ENCODE results near the gene CDK5RAP2. TPM values are rescaled to one million over a fixed set of nuclear protein-coding genes. Genes with fewer than 3 reads are reported as not detected.

Gene CDK5RAP2
- total RNA-seq, 2 donors from 2014 or later, result 65.9 to 68.4 TPM

DNA sequence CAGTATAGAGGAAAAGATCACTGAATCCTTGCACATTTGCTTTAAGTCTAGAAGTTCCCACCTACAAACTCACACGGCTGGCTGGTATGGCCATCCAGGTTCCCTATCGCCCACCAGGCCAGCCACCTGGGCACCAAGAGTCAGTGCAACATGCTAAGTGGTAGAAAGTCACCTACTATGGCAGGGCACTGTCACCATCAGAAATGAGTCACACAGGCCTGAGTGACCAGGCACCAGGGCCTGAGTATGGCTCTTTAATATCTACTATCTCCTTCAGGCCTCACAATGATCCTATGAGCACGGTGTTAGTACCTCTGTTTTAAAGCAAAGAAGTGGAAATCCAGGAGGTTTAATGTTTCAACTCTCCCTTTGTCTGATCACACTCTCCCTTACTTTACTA, 156.2 kb downstream of the CDK5RAP2 start:
- Mint-ChIP-seq H3K27me3 (no peaks in the 10 kb centered on the region), H3K36me3 (ENCODE audit: low read depth) (peaks cover 91% of the 10 kb centered on the region), H3K27ac (no peak overlapping the region), H3K4me1 (peaks cover 4% of the 10 kb centered on the region), H3K4me3 (no peak overlapping the region), H3K9me3 (no peaks in the 10 kb centered on the region)
- ATAC-seq (replicated peaks), result peak; percentile 35

DNA sequence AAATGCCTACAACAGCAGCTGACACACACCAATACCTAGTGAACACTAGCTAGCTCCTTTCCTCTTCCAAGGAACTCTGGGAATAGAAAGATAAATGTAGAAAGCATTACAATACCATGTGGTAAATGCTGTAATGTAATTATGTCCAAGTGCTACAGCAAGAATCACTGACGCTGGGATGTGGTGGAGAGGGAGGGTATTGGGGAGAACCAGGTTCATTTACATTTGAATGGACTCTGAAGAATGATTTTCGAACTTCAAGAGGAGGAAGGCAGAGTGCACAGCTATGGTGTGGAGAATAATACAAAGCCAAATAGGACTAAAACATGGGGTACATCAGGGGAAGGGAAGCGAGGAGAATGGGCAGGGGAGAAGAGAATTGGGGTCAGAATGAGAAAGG, 158.0 kb downstream of the CDK5RAP2 start:
- Mint-ChIP-seq H3K27ac (no peak overlapping the region), H3K4me3 (no peak overlapping the region), H3K4me1 (peaks cover 16% of the 10 kb centered on the region), H3K9me3 (no peaks in the 10 kb centered on the region), H3K36me3 (ENCODE audit: low read depth) (peaks cover 97% of the 10 kb centered on the region), H3K27me3 (no peaks in the 10 kb centered on the region)
- no peak for ATAC-seq (replicated peaks)

DNA sequence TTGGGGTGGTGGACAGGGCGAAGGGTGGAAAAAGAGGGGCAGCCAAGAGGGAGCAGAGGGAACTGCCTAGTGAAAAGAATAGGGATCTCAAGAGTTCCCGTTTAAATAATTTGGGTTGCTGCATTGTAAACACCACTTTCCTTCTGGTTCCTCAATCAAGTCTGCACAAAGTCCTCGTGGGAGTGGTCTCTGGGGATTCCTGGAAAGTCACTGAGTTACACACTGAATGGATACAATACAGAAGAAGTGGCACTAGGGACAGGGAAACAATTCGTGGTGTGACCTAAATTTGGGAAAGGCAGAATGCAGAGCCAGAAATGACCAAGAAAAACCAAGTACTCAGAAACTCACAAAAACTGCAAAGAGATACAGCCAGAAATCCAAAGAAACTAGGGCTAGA, 161.7 kb downstream of the CDK5RAP2 start:
- peaks cover 91% of the 10 kb centered on the region for H3K36me3 Mint-ChIP-seq (ENCODE audit: low read depth)
- no peak overlapping the region for H3K4me3 Mint-ChIP-seq
- peaks cover 12% of the 10 kb centered on the region for H3K4me1 Mint-ChIP-seq
- no peaks in the 10 kb centered on the region for H3K27me3 Mint-ChIP-seq
- no peak for ATAC-seq (replicated peaks)
- H3K27ac Mint-ChIP-seq, result peak overlapping the region; percentile 58
- H3K9me3 Mint-ChIP-seq, result no peaks in the 10 kb centered on the region

DNA sequence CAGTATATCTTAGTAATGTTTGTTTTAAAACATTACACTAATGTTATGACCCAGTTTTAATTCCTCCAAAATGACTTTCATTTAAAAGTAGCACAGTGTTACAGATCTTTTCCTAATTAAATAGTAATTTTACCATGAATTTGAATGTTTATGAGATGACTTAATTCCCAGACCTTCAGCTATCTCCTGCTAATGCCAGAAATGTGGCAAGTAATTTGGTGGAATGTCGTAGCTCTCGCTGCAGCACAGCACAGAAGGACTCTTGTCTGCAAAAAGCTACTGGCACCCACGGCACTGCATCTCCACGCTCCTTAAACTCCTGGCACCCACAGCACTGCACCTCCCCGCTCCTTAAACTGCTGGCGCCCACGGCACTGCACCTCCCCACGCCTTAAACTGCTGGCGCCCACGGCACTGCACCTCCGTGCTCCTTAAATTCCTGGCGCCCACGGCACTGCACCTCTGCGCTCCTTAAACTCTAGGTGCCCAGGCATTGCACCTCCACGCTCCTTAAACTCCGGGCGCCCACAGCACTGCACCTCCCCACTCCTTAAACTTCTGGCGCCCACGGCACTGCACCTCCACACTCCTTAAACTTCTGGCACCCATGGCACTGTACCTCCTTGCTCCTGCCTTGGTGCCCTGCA, 163.1 kb downstream of the CDK5RAP2 start:
- Mint-ChIP-seq H3K4me1 (peaks cover 12% of the 10 kb centered on the region), H3K9me3 (no peaks in the 10 kb centered on the region), H3K4me3 (no peak overlapping the region), H3K36me3 (ENCODE audit: low read depth) (peaks cover 87% of the 10 kb centered on the region), H3K27ac (peak overlapping the region; percentile 58), H3K27me3 (no peaks in the 10 kb centered on the region)
- ATAC-seq (replicated peaks), result no peak

DNA sequence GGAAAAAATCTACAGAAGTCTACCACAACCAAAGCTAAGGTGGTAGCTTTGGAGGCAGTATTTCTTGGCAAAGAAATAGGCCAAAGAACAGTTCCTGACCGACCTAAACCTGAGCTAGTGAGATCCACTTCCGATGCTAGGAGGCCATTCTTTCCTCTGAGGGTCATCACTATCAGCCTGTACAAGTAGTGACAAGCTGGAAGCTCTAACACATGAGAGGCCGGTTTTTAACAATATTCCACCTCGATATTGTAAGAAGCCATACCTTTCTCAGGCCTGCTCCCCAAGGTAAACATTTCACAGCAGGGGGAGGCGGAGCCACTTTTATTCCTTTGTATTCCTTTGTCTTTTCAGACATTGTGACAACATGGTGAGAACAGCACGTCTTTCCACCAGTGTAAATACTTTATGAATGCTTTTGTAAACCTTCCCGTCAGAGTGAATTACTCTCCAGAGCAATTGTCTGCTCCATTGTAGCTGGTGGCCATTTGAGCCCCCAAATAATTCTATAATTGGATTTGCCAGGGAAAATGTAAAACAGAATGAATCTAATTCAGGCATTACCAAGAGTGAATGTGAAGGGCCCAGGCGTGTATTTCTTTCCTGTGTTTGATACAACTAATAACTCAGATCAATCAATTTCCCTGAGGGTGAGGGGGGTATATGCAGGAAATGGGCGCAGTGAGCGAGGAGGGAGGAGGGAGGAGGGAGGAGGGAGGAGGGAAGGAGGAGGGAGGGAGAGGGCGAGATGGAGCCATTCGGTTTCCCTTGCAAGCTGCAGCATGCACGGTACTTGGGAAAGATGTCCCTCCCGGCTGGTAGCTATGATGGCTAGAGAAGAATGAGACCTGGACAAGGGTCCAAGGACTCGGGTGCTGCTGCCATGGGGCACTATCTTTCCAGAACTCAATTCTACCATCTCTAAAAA, 166.6 kb downstream of the CDK5RAP2 start:
- Mint-ChIP-seq H3K27ac (no peak overlapping the region), H3K4me1 (peaks cover 15% of the 10 kb centered on the region), H3K9me3 (no peaks in the 10 kb centered on the region), H3K4me3 (no peak overlapping the region), H3K27me3 (no peaks in the 10 kb centered on the region), H3K36me3 (ENCODE audit: low read depth) (peaks cover 88% of the 10 kb centered on the region)
- ATAC-seq (replicated peaks), result no peak

DNA sequence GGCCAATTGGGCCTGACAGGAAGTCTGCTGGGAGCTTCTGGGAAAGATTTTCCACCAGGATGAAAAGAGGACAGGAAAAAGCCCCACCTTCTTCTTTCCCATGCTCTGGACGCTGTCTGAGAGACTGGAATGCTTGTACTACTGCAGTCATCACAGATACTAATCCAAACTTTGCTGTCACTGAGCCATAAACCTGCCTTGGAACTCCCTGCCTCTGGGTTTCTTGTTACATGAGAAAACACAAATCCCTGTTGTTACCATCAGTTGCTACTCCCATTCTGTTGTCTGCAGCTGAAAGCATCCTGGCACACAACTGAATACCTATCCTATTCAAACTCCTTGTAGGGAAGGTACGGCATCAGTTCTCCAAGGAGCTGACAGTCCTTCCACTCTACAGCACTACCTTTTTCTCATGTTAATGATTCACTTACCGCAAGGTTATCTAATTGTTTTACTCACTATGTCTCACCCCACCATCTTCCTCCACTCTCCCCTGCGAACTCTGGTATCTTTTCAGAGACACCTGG, 167.5 kb downstream of the CDK5RAP2 start:
- no peak overlapping the region for H3K4me3 Mint-ChIP-seq
- H3K27ac Mint-ChIP-seq, result no peak overlapping the region
- peaks cover 8% of the 10 kb centered on the region for H3K4me1 Mint-ChIP-seq
- H3K27me3 Mint-ChIP-seq, result no peaks in the 10 kb centered on the region
- H3K9me3 Mint-ChIP-seq, result no peaks in the 10 kb centered on the region
- ATAC-seq (replicated peaks), result no peak
- peaks cover 88% of the 10 kb centered on the region for H3K36me3 Mint-ChIP-seq (ENCODE audit: low read depth)

DNA sequence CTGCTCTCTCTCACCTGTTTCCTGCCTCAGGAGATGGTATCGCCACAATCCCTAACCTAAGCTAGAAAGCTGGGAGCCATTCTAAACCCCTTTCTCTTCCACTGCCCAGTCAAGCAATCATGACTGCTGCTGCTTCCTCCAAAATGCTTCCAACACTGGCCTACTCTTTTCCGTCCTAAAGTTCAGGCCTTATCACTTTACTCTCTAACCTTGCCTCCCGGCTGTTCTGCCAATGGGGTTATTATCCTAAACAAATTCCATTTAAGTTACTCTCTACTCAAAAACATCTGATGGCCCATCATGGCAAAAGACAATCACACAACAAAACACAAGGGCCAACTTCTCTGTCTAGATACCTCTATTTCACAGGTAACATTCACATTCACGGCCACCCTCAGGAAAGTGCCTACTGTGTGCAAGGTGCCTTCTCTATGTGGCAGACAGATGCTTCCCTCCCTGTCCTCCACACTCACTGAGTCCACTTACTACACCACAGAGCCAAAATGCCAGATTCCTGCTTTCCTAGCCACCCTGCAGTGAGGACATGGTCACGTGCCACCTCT, 168.0 kb downstream of the CDK5RAP2 start:
- H3K36me3 Mint-ChIP-seq (ENCODE audit: low read depth), result peaks cover 88% of the 10 kb centered on the region
- ATAC-seq (replicated peaks), result no peak
- H3K4me3 Mint-ChIP-seq, result no peak overlapping the region
- H3K27ac Mint-ChIP-seq, result peak overlapping the region; percentile 3
- no peaks in the 10 kb centered on the region for H3K27me3 Mint-ChIP-seq
- peaks cover 3% of the 10 kb centered on the region for H3K4me1 Mint-ChIP-seq
- H3K9me3 Mint-ChIP-seq, result no peaks in the 10 kb centered on the region

DNA sequence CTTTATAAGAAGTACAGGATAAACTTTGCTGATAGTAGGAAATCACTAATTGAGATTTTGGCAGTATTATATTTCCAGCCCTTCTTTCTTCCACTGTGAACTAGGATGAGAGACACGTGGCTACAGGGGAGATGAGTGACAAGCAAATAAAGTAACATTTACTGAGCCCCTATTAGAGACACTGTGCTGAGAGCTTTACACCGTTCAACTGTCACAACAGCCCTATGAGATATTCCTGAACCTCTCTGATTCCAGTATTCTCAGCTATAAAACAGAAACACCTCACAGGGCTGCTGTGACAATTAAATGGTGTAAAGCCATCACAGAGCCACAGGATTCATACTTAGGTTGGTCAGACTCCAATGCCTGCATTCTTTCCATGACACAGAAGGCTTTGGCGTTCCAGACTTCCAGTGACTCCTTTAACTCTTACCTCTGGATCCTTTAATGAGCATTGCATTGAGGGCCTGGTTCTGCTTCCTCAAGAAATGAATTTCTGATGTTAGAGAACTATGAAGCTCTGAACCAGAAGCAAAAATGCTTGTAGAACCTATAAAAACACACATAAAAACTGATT, 169.0 kb downstream of the CDK5RAP2 start:
- H3K27me3 Mint-ChIP-seq, result no peaks in the 10 kb centered on the region
- no peak for ATAC-seq (replicated peaks)
- no peaks in the 10 kb centered on the region for H3K9me3 Mint-ChIP-seq
- H3K4me3 Mint-ChIP-seq, result no peak overlapping the region
- H3K36me3 Mint-ChIP-seq (ENCODE audit: low read depth), result peaks cover 87% of the 10 kb centered on the region
- peak overlapping the region; percentile 3 for H3K27ac Mint-ChIP-seq
- peaks cover 3% of the 10 kb centered on the region for H3K4me1 Mint-ChIP-seq

DNA sequence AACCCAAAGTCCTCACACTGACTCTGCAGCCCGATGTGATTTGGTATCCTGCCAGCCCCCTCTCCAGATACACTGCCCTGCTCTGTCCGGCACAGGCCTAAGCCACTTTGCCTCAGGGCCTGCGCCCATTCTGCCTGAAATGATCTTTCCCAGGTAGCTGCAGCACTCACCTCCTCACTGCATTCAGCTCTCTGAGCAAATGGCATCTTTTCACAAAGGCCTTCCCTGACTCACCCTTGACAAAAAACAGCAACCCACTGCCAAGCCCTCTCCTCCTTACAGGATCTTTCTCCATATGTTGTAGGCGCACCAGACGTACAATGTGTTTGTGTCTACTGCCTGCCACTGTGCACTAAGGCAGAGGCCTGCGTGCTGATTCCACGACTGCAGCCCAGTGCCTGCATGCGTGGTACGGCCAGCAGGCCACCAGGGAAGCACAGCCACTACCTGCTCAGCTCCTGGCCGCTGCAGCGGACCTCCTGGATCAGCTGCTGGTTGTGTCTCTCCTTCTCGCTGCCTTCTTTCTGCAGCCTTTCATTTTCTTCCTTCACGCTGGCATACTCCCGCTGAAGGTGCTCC, 171.2 kb downstream of the CDK5RAP2 start:
- H3K27ac Mint-ChIP-seq, result no peak overlapping the region
- H3K27me3 Mint-ChIP-seq, result no peaks in the 10 kb centered on the region
- no peak for ATAC-seq (replicated peaks)
- H3K4me3 Mint-ChIP-seq, result no peak overlapping the region
- H3K36me3 Mint-ChIP-seq (ENCODE audit: low read depth), result peaks cover 90% of the 10 kb centered on the region
- no peaks in the 10 kb centered on the region for H3K9me3 Mint-ChIP-seq
- H3K4me1 Mint-ChIP-seq, result peaks cover 3% of the 10 kb centered on the region

DNA sequence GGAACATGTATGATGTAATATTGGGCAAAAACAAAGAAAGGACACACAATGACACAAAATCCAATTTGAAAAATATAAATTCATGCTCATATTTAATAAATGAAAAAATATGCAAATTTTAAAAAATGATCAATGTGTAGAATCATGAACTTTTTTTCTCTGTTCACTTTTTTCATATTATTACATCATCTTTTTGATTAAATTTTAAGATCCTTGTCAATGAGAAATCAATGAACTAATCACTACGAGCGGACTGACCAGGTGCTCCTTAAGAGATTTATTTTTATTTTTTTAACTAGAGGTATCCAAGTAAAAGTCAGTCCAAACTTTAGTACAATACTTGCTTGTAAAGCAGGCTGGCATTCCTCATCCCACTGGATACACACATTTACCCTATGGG, 174.1 kb downstream of the CDK5RAP2 start:
- Mint-ChIP-seq H3K27ac (no peak overlapping the region), H3K9me3 (no peaks in the 10 kb centered on the region), H3K36me3 (ENCODE audit: low read depth) (peaks cover 94% of the 10 kb centered on the region), H3K4me3 (no peak overlapping the region), H3K27me3 (no peaks in the 10 kb centered on the region), H3K4me1 (peaks cover 14% of the 10 kb centered on the region)
- no peak for ATAC-seq (replicated peaks)

DNA sequence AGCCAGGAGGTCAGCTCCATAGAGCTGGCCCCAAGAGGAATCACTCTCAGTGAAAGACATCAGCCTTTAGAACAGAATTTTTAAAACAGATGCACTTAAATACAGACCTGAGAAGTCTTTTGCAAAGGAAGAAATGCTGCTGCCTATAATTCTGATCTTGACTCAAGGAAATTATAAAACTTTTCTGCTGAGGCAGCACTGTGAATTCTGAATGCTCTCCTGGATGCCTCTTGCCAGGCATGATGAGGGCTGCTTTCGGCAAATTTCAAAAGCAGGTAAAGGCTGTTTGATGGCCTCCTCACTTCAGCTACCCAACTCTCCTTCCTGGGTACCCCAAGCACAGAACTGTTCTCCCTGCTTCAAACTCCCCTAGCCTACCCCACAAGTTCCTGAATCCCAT, 174.8 kb downstream of the CDK5RAP2 start:
- no peaks in the 10 kb centered on the region for H3K27me3 Mint-ChIP-seq
- H3K9me3 Mint-ChIP-seq, result no peaks in the 10 kb centered on the region
- H3K27ac Mint-ChIP-seq, result no peak overlapping the region
- peaks cover 93% of the 10 kb centered on the region for H3K36me3 Mint-ChIP-seq (ENCODE audit: low read depth)
- H3K4me1 Mint-ChIP-seq, result peaks cover 11% of the 10 kb centered on the region
- ATAC-seq (replicated peaks), result no peak
- H3K4me3 Mint-ChIP-seq, result no peak overlapping the region

DNA sequence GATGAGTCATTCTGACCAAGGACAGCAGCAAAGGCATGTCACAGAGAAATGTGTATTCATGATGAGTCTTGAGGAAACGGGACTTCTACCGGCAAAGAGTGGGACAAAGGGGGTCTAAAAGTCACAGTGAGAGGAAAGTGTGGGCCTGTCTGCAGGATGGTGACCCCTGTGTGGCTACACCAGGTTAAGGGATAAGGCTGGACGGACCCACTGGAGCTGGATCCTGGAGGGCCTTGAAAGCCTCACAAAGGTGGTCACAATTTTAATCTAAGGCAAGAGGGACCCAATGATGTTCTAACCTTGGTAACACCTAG, 176.5 kb downstream of the CDK5RAP2 start:
- Mint-ChIP-seq H3K9me3 (no peaks in the 10 kb centered on the region), H3K4me3 (no peak overlapping the region), H3K27ac (peak overlapping the region; percentile 78), H3K27me3 (no peaks in the 10 kb centered on the region), H3K4me1 (peaks cover 11% of the 10 kb centered on the region), H3K36me3 (ENCODE audit: low read depth) (peaks cover 93% of the 10 kb centered on the region)
- ATAC-seq (replicated peaks), result no peak

DNA sequence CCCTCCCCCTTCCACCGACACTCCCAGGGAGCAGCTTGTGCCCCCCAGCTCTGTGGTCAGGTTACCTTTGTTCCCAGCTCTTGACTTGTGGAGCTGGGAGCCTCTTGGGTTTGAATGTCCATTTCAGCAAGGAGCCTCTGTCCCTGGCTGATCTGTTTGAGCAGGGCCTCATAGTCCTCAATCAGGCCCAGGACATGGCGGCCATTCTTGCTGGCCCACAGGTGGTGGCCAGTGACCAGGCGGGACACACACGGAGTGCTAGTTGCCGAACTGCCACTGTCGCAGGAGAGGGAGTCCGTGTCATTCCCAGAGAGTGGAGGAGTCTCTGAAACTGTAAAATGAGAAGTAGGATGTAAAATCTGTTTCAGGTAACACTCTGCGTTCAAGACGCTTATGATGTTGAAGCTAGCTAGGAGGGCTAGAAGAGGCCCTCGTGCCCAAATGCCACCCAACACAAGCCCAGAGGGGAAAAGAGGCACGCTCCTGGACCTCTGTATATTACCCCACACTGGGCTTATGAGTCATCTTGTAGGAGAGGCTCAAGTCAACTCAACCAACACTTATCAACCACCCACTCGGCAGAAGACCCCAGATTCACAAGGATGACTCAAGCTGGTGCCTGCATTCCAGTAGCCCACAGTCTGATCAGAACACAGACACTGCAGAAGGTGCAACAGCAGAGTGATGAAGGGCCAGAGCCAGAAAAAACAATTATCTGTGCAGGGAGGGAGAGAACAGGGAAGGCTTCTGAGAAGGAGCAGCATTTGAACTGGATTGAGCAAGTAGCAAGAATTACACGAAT, 177.0 kb downstream of the CDK5RAP2 start:
- ATAC-seq (replicated peaks), result peak; percentile 75
- Mint-ChIP-seq H3K4me3 (no peak overlapping the region), H3K36me3 (ENCODE audit: low read depth) (peaks cover 92% of the 10 kb centered on the region), H3K27me3 (no peaks in the 10 kb centered on the region), H3K27ac (peak overlapping the region; percentile 78), H3K9me3 (no peaks in the 10 kb centered on the region), H3K4me1 (peaks cover 11% of the 10 kb centered on the region)

DNA sequence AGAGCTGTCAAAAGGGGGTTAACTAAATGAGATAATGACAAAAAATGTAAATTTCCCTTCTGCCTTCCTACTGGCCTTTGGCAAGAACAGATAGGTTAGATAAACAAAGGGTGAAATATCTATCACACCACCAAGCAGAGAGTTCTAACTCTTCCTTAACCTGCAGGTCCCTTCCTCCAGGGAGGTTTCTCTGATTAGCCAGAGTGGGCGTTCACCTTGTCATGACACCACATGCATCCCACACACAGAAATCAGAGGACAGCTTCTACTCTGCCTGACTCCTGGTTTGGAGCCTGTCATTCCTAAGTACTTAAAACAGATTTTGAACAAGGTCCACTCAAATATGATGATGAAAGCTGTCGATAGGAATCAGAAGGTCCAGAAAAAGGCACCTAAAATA, 180.0 kb downstream of the CDK5RAP2 start:
- Mint-ChIP-seq H3K36me3 (ENCODE audit: low read depth) (peaks cover 90% of the 10 kb centered on the region), H3K27ac (peak overlapping the region; percentile 25), H3K4me3 (no peak overlapping the region), H3K4me1 (peaks cover 11% of the 10 kb centered on the region), H3K27me3 (no peaks in the 10 kb centered on the region), H3K9me3 (no peaks in the 10 kb centered on the region)
- ATAC-seq (replicated peaks), result no peak

Data from activated T-helper 17 cell treated with anti-CD3 and anti-CD28 coated beads, Interleukin-2, amount 50 U/mL, for 72 hours (primary cell).